Cardiac muscle cell (in vitro differentiated cells and primary cell): ENCODE measurements around the gene DDR2. TPM values are rescaled to one million over a fixed set of nuclear protein-coding genes. Genes with fewer than 3 reads are reported as not detected.

Experiments
- DNase-seq, 2 donors: peaks; one replicate each; pipeline versions ENCODE4 v3.0.0 to v3.0.0-alpha.2; 2010 to 2017; ENCODE audit warnings: low read depth in 1 of 2, low spot score in 1 of 2
- H3K27ac ChIP-seq: fragments of 200-600 bp; sonication (generic); 2 replicates; pipeline ENCODE4 v1.5.1; 2016
- H3K27me3 ChIP-seq: fragments of 200-600 bp; sonication (generic); 2 replicates; pipeline ENCODE4 v1.6.0; 2016; ENCODE audit warnings: control low read depth
- H3K36me3 ChIP-seq: fragments of 200-600 bp; sonication (generic); 2 replicates; pipeline ENCODE4 v1.5.1; 2016; ENCODE audit warnings: control low read depth
- H3K4me1 ChIP-seq: fragments of 200-600 bp; sonication (generic); 2 replicates; pipeline ENCODE4 v1.8.1; 2017; ENCODE audit warnings: low read depth, mild to moderate bottlenecking, mixed run types
- H3K4me3 ChIP-seq: fragments of 200-600 bp; sonication (generic); 2 replicates; pipeline ENCODE4 v1.5.1; 2016; ENCODE audit warnings: mild to moderate bottlenecking
- H3K9me3 ChIP-seq: fragments of 200-600 bp; sonication (generic); 2 replicates; pipeline ENCODE4 v1.5.1; 2017; ENCODE audit warnings: low read depth, mild to moderate bottlenecking, control low read depth
- CTCF ChIP-seq: IDR thresholded peaks from 2 replicates; pipeline ENCODE4 v1.5.1; 2012; ENCODE audit warnings: low read depth, mild to moderate bottlenecking, low read length
- polyA plus RNA-seq: library from polyadenylated mRNA; unstranded; fragments of >200 nt; fragmentation: Nextera tagmentation; extraction: Ambion mirVana; gene quantifications from 2 replicates; pipeline ENCODE4 v1.2.1, GENCODE V29; 2016
- total RNA-seq: library from RNA; depleted of rRNA; stranded (reverse); fragments of >200 nt; gene quantifications from 2 replicates; pipeline ENCODE4 v1.2.3, GENCODE V29; 2016

The DDR2 gene
- total and polyA plus RNA-seq, 2 experiments from 2014 or later, result 1.3 to 1.4 TPM

- H3K4me1 ChIP-seq, result no peaks in the 10 kb centered on the region
- no peak overlapping the region for H3K27ac ChIP-seq
- no peak for TF ChIP-seq CTCF
- no peak overlapping the region for H3K4me3 ChIP-seq
- no peak for DNase-seq
- H3K9me3 ChIP-seq, result no peaks in the 10 kb centered on the region
- H3K27me3 ChIP-seq, result no peaks in the 10 kb centered on the region
- no peaks in the 10 kb centered on the region for H3K36me3 ChIP-seq
These were observed 83.9 kb downstream of the DDR2 start for GRCh38 chr1:162716123-162716522.

- TF ChIP-seq CTCF, result no peak
- H3K4me1 ChIP-seq, result no peaks in the 10 kb centered on the region
- no peaks in the 10 kb centered on the region for H3K27me3 ChIP-seq
- H3K27ac ChIP-seq, result no peak overlapping the region
- no peaks in the 10 kb centered on the region for H3K9me3 ChIP-seq
- no peak for DNase-seq
- H3K4me3 ChIP-seq, result no peak overlapping the region
- H3K36me3 ChIP-seq, result no peaks in the 10 kb centered on the region
These were observed 84.3 kb downstream of the DDR2 start for GRCh38 chr1:162716552-162716951.

GRCh38 chr1:162717548-162718184, 85.4 kb downstream of the DDR2 start:
- no peak for TF ChIP-seq CTCF
- Histone ChIP-seq H3K4me3 (no peak overlapping the region), H3K27me3 (no peaks in the 10 kb centered on the region), H3K27ac (no peak overlapping the region), H3K9me3 (no peaks in the 10 kb centered on the region), H3K4me1 (no peaks in the 10 kb centered on the region), H3K36me3 (no peaks in the 10 kb centered on the region)
- DNase-seq, result no peak

GRCh38 chr1:162719678-162720077, 87.4 kb downstream of the DDR2 start:
- Histone ChIP-seq H3K9me3 (no peaks in the 10 kb centered on the region), H3K27me3 (no peaks in the 10 kb centered on the region), H3K27ac (no peak overlapping the region), H3K36me3 (no peaks in the 10 kb centered on the region), H3K4me3 (no peak overlapping the region), H3K4me1 (no peaks in the 10 kb centered on the region)
- TF ChIP-seq CTCF, result no peak
- DNase-seq, result no peak

- Histone ChIP-seq H3K4me3 (no peak overlapping the region), H3K36me3 (no peaks in the 10 kb centered on the region), H3K4me1 (no peaks in the 10 kb centered on the region), H3K9me3 (no peaks in the 10 kb centered on the region), H3K27me3 (no peaks in the 10 kb centered on the region), H3K27ac (no peak overlapping the region)
- DNase-seq, result no peak
- no peak for TF ChIP-seq CTCF
These were observed 88.7 kb downstream of the DDR2 start for GRCh38 chr1:162720996-162721395.
